Measurements from ENCODE around the gene KNG1.

DNA sequence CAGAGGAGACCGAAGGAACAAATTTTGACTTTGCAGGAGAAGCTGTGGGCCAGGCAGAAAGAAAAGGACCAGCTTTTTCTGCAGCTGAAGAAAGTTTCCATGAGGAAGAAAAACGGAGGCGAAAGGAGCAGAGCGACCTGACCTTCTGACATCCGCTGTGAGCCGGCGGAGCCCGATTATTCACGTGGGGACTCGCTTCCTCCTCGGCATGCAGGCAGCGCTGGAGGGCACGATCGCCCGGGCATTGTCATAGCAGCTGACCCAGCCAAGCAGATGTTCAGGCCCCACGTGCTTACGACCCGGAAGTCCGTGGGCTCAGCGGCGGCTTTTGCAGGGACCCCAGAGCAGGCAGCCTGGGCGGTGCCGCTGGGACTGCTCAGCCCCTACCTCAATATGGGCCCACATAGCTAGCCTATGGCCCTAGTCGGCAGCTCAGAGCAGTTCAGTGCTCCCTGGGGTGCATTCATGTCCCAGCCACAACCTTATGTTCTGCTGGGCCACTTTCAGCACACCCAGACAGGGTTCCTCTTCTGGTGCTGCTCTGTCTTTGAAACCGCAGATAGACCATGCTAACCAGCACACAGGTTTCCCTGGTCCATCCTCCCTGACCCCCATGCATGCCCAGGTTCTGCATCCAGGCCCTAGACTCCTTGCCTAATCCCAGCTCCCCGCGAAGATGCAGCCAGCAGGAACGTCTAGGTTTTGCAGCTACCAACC is 55.7 kb downstream of the KNG1 start:
- TF ChIP-seq, protein P1, sequence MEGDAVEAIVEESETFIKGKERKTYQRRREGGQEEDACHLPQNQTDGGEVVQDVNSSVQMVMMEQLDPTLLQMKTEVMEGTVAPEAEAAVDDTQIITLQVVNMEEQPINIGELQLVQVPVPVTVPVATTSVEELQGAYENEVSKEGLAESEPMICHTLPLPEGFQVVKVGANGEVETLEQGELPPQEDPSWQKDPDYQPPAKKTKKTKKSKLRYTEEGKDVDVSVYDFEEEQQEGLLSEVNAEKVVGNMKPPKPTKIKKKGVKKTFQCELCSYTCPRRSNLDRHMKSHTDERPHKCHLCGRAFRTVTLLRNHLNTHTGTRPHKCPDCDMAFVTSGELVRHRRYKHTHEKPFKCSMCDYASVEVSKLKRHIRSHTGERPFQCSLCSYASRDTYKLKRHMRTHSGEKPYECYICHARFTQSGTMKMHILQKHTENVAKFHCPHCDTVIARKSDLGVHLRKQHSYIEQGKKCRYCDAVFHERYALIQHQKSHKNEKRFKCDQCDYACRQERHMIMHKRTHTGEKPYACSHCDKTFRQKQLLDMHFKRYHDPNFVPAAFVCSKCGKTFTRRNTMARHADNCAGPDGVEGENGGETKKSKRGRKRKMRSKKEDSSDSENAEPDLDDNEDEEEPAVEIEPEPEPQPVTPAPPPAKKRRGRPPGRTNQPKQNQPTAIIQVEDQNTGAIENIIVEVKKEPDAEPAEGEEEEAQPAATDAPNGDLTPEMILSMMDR (IDR thresholded peaks at IDR 0.05; ENCODE audit: low read depth, low read length) = no peak
- TF ChIP-seq POLR2A (IDR thresholded peaks at IDR 0.05; ENCODE audit: extremely low read depth, insufficient read length) = peak; percentile 43
- TF ChIP-seq MYC (IDR thresholded peaks at IDR 0.05; ENCODE audit: low read depth, low read length) = peak; percentile 100
